ENCODE measurements around the gene GRM7. TPM values are rescaled to one million over a fixed set of nuclear protein-coding genes. Genes with fewer than 3 reads are reported as not detected.

Gene GRM7
- total RNA-seq, 6 donors from 2014 or later = 0.46 to 8.6 TPM; not detected in 4

- 88 to 96% methylated on average over 4 of the region's 4 CpGs for WGBS, 2 donors
- no peak for ATAC-seq (ENCODE audit: low FRiP score in 2 of 2)
- Histone ChIP-seq H3K9me3 (no peaks in the 10 kb centered on the region), H3K4me1 (no peaks in the 10 kb centered on the region), H3K27ac (no peak overlapping the region), H3K36me3 (no peaks in the 10 kb centered on the region), H3K27me3 (no peaks in the 10 kb centered on the region), H3K4me3 (no peak overlapping the region)
- no peak for TF ChIP-seq CTCF (IDR thresholded peaks at IDR 0.05)
- TF ChIP-seq EP300 (IDR thresholded peaks at IDR 0.05) = no peak
- TF ChIP-seq POLR2A (IDR thresholded peaks at IDR 0.05) = no peak
- TF ChIP-seq POLR2AphosphoS5 (IDR thresholded peaks at IDR 0.05) = no peak
- DNase-seq = no peak
Measured at GRCh38 chr3:7588236-7588635, 727.3 kb downstream of the GRM7 start.

GRCh38 chr3:7589526-7589925 lies 728.6 kb downstream of the GRM7 start:
- Histone ChIP-seq H3K36me3 (no peaks in the 10 kb centered on the region), H3K27ac (no peak overlapping the region), H3K9me3 (no peaks in the 10 kb centered on the region), H3K4me3 (no peak overlapping the region), H3K4me1 (no peaks in the 10 kb centered on the region), H3K27me3 (no peaks in the 10 kb centered on the region)
- WGBS, 2 donors = 88 to 92% methylated on average over 2 of the region's 2 CpGs
- TF ChIP-seq POLR2A (IDR thresholded peaks at IDR 0.05) (no peak), POLR2AphosphoS5 (IDR thresholded peaks at IDR 0.05) (no peak), CTCF (IDR thresholded peaks at IDR 0.05) (no peak), EP300 (IDR thresholded peaks at IDR 0.05) (no peak)
- no peak for ATAC-seq (ENCODE audit: low FRiP score in 2 of 2)
- no peak for DNase-seq

GRCh38 chr3:7602297-7602696 lies 741.4 kb downstream of the GRM7 start:
- 83 to 92% methylated on average over 2 of the region's 2 CpGs for WGBS, 2 donors
- TF ChIP-seq POLR2AphosphoS5 (IDR thresholded peaks at IDR 0.05) (no peak), EP300 (IDR thresholded peaks at IDR 0.05) (no peak), CTCF (IDR thresholded peaks at IDR 0.05) (no peak), POLR2A (IDR thresholded peaks at IDR 0.05) (no peak)
- no peaks in the 10 kb centered on the region for H3K36me3 ChIP-seq
- H3K27me3 ChIP-seq = no peaks in the 10 kb centered on the region
- H3K4me1 ChIP-seq = no peaks in the 10 kb centered on the region
- H3K27ac ChIP-seq = no peak overlapping the region
- H3K9me3 ChIP-seq = no peaks in the 10 kb centered on the region
- no peak overlapping the region for H3K4me3 ChIP-seq
- DNase-seq (no peak), ATAC-seq (ENCODE audit: low FRiP score in 2 of 2) (no peak)

GRCh38 chr3:7607083-7607482 lies 746.2 kb downstream of the GRM7 start:
- Histone ChIP-seq H3K9me3 (no peaks in the 10 kb centered on the region), H3K27me3 (no peaks in the 10 kb centered on the region), H3K27ac (no peak overlapping the region), H3K4me1 (no peaks in the 10 kb centered on the region), H3K4me3 (no peak overlapping the region), H3K36me3 (no peaks in the 10 kb centered on the region)
- no peak for ATAC-seq (ENCODE audit: low FRiP score in 2 of 2)
- WGBS, 2 donors = 67 to 77% methylated on average over 2 of the region's 2 CpGs
- DNase-seq = no peak
- no peak for TF ChIP-seq CTCF (IDR thresholded peaks at IDR 0.05)

- ATAC-seq (ENCODE audit: low FRiP score in 2 of 2) = no peak
- TF ChIP-seq POLR2AphosphoS5 (IDR thresholded peaks at IDR 0.05) (no peak), CTCF (IDR thresholded peaks at IDR 0.05) (no peak)
- 74 to 78% methylated on average over 2 of the region's 2 CpGs for WGBS, 2 donors
Measured at GRCh38 chr3:7607676-7608075, 746.8 kb downstream of the GRM7 start.

More at GRCh38 chr3:7607676-7608075, 746.8 kb downstream of the GRM7 start:
- H3K27ac ChIP-seq = no peak overlapping the region
- H3K4me3 ChIP-seq = no peak overlapping the region
- no peaks in the 10 kb centered on the region for H3K4me1 ChIP-seq
- no peaks in the 10 kb centered on the region for H3K9me3 ChIP-seq
- no peak for DNase-seq
- no peaks in the 10 kb centered on the region for H3K27me3 ChIP-seq
- no peaks in the 10 kb centered on the region for H3K36me3 ChIP-seq
